ENCODE measurements around the gene GPR87.

GPR87 gene

GRCh38 chr3:151262871-151263525 lies 53.6 kb downstream of the GPR87 start:
- Histone ChIP-seq H3K4me3 (replicated peaks; ENCODE audit: insufficient read depth, low read length) (no peak overlapping the region), H3K27me3 (ENCODE audit: insufficient read depth, poor library complexity, severe bottlenecking) (no peaks in the 10 kb centered on the region), H3K27ac (replicated peaks) (no peak overlapping the region)
- TF ChIP-seq, protein P1, sequence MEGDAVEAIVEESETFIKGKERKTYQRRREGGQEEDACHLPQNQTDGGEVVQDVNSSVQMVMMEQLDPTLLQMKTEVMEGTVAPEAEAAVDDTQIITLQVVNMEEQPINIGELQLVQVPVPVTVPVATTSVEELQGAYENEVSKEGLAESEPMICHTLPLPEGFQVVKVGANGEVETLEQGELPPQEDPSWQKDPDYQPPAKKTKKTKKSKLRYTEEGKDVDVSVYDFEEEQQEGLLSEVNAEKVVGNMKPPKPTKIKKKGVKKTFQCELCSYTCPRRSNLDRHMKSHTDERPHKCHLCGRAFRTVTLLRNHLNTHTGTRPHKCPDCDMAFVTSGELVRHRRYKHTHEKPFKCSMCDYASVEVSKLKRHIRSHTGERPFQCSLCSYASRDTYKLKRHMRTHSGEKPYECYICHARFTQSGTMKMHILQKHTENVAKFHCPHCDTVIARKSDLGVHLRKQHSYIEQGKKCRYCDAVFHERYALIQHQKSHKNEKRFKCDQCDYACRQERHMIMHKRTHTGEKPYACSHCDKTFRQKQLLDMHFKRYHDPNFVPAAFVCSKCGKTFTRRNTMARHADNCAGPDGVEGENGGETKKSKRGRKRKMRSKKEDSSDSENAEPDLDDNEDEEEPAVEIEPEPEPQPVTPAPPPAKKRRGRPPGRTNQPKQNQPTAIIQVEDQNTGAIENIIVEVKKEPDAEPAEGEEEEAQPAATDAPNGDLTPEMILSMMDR (IDR thresholded peaks at IDR 0.05; ENCODE audit: insufficient read depth, low read length) = no peak
- TF ChIP-seq GABPA (IDR thresholded peaks at IDR 0.05; ENCODE audit: low read depth) (no peak), REST (IDR thresholded peaks at IDR 0.05; ENCODE audit: insufficient replicate concordance, low read depth) (no peak), POLR2AphosphoS5 (IDR thresholded peaks at IDR 0.05; ENCODE audit: low read depth) (no peak), SPI1 (IDR thresholded peaks at IDR 0.05; ENCODE audit: borderline replicate concordance, low read depth) (no peak)
- no peak for DNase-seq (ENCODE audit: low read depth in 1 of 2, low spot score in 1 of 2)

DNA sequence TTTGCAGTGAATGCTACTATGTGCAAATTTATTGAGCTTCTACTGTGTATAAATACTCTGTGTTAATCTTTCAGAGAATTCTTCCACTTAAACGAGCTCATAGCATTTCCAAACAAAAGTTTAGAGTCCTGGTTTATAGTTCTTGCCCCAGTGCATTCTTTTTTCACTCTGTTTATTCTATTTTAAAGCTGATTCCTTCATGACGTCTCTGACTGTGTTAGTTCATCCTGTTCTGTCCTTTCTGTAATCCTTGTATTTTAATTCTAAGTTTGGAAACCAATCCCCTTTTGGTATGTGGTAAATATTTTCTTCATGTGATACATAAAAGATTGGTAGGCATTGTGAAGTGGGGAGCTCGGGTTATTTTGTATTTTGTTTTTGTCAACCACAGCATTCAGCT lies 57.0 kb downstream of the GPR87 start:
- Histone ChIP-seq H3K27ac (replicated peaks) (no peak overlapping the region), H3K27me3 (ENCODE audit: insufficient read depth, poor library complexity, severe bottlenecking) (no peaks in the 10 kb centered on the region), H3K4me3 (replicated peaks; ENCODE audit: insufficient read depth, low read length) (no peak overlapping the region)
- no peak for TF ChIP-seq REST (IDR thresholded peaks at IDR 0.05; ENCODE audit: insufficient replicate concordance, low read depth)
- TF ChIP-seq, protein P1 (IDR thresholded peaks at IDR 0.05; ENCODE audit: insufficient read depth, low read length) = no peak
- no peak for TF ChIP-seq GABPA (IDR thresholded peaks at IDR 0.05; ENCODE audit: low read depth)
- TF ChIP-seq POLR2AphosphoS5 (IDR thresholded peaks at IDR 0.05; ENCODE audit: low read depth) = no peak
- no peak for TF ChIP-seq SPI1 (IDR thresholded peaks at IDR 0.05; ENCODE audit: borderline replicate concordance, low read depth)
- DNase-seq (ENCODE audit: low read depth in 1 of 2, low spot score in 1 of 2) = no peak

DNA sequence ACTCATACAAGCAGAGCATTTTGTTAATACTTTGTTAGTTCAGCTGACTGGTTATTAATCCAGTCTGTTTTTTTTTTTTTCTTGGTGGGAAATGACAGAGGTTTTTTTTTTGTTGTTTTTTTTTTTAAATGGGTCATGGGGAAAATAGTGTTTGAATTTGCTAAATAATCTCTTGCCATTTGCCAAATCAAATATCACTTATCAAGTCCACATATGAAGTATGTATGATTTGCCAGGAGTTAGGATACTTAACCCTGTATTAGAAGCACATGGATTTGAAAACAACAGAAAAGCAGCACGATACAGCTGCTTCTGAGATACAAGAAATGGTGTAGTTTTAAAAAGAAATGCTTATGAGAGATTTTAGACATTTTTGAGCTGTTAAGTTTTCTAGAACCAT lies 59.9 kb downstream of the GPR87 start:
- H3K27me3 ChIP-seq (ENCODE audit: insufficient read depth, poor library complexity, severe bottlenecking) = no peaks in the 10 kb centered on the region
- no peak overlapping the region for H3K27ac ChIP-seq (replicated peaks)
- DNase-seq (ENCODE audit: low read depth in 1 of 2, low spot score in 1 of 2) = no peak
- no peak overlapping the region for H3K4me3 ChIP-seq (replicated peaks; ENCODE audit: insufficient read depth, low read length)
- TF ChIP-seq SPI1 (IDR thresholded peaks at IDR 0.05; ENCODE audit: borderline replicate concordance, low read depth) = no peak
- no peak for TF ChIP-seq REST (IDR thresholded peaks at IDR 0.05; ENCODE audit: insufficient replicate concordance, low read depth)
- TF ChIP-seq, protein P1 (IDR thresholded peaks at IDR 0.05; ENCODE audit: insufficient read depth, low read length) = no peak
- no peak for TF ChIP-seq GABPA (IDR thresholded peaks at IDR 0.05; ENCODE audit: low read depth)
- no peak for TF ChIP-seq POLR2AphosphoS5 (IDR thresholded peaks at IDR 0.05; ENCODE audit: low read depth)

Data from HL-60 (cell line).